Neutrophil (primary cell): ENCODE measurements around the gene COL13A1.

ENCODE experiments used
- H3K27ac ChIP-seq: fragments of 200-600 bp; sonication (generic); 2 replicates; pipeline ENCODE4 v1.5.1; 2016; ENCODE audit warnings: mild to moderate bottlenecking, moderate library complexity
- H3K27me3 ChIP-seq: fragments of 200-600 bp; sonication (generic); 2 replicates; pipeline ENCODE4 v1.6.0; 2016; ENCODE audit warnings: mild to moderate bottlenecking
- H3K36me3 ChIP-seq: fragments of 200-600 bp; sonication (generic); 2 replicates; pipeline ENCODE4 v1.5.1; 2017
- H3K4me1 ChIP-seq, 2 experiments: fragments of 200-600 bp in 1 of 2; sonication (generic) in 1 of 2; 1 replicate in 1 of 2; 2 replicates in 1 of 2; pipeline versions ENCODE4 v1.5.1 to v1.6.1; 2013 to 2016; ENCODE audit warnings: low read depth in 1 of 2, low read length in 1 of 2, mild to moderate bottlenecking in 1 of 2, moderate library complexity in 1 of 2; ENCODE audit not compliant: control insufficient read depth in 1 of 2, insufficient read depth in 1 of 2
- H3K4me3 ChIP-seq, 2 experiments: fragments of 200-600 bp in 1 of 2; sonication (generic) in 1 of 2; 1 replicate in 1 of 2; 2 replicates in 1 of 2; pipeline ENCODE4 v1.5.1; 2013 to 2016; ENCODE audit warnings: low read depth in 1 of 2, low read length in 1 of 2, mild to moderate bottlenecking in 1 of 2, moderate library complexity in 1 of 2
- H3K9me3 ChIP-seq: fragments of 200-600 bp; sonication (generic); 2 replicates; pipeline ENCODE4 v1.5.1; 2016
- TF ChIP-seq, protein P1 (sequence below): fragments of 200-600 bp; sonication (generic); IDR thresholded peaks from 2 replicates; pipeline ENCODE4 v1.5.1; 2016; ENCODE audit warnings: antibody characterized with exemption

Gene COL13A1

GRCh38 chr10:69914398-69915214, 112.9 kb downstream of the COL13A1 start:
- Histone ChIP-seq H3K9me3 (no peaks in the 10 kb centered on the region), H3K36me3 (no peaks in the 10 kb centered on the region), H3K27me3 (peaks cover 24% of the 10 kb centered on the region), H3K4me1 (no peaks in the 10 kb centered on the region), H3K4me3 (no peak overlapping the region), H3K27ac (no peak overlapping the region)
- TF ChIP-seq, protein P1, sequence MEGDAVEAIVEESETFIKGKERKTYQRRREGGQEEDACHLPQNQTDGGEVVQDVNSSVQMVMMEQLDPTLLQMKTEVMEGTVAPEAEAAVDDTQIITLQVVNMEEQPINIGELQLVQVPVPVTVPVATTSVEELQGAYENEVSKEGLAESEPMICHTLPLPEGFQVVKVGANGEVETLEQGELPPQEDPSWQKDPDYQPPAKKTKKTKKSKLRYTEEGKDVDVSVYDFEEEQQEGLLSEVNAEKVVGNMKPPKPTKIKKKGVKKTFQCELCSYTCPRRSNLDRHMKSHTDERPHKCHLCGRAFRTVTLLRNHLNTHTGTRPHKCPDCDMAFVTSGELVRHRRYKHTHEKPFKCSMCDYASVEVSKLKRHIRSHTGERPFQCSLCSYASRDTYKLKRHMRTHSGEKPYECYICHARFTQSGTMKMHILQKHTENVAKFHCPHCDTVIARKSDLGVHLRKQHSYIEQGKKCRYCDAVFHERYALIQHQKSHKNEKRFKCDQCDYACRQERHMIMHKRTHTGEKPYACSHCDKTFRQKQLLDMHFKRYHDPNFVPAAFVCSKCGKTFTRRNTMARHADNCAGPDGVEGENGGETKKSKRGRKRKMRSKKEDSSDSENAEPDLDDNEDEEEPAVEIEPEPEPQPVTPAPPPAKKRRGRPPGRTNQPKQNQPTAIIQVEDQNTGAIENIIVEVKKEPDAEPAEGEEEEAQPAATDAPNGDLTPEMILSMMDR, result peak; percentile 74

DNA sequence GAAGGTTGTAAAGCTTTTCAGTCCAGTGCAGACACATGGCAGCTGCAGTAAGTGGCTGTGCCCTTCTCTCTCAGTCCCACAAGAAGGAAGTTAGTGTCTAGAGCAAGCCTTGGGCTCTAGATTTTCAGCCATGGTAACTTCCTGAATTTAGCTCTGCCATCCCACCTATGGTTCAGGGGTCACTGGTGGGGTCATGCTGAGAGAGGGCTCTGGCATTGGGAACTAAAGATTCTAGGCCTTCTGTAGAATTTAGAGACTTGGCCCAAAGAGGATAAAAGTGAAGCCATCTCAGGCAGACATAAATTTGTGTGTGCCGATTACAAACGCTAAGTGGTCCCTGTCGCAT, 113.5 kb downstream of the COL13A1 start:
- TF ChIP-seq, protein P1, result no peak
- Histone ChIP-seq H3K27me3 (peaks cover 30% of the 10 kb centered on the region), H3K4me3 (no peak overlapping the region), H3K36me3 (no peaks in the 10 kb centered on the region), H3K9me3 (no peaks in the 10 kb centered on the region), H3K4me1 (no peaks in the 10 kb centered on the region), H3K27ac (no peak overlapping the region)

GRCh38 chr10:69916118-69916517, 114.4 kb downstream of the COL13A1 start:
- no peak overlapping the region for H3K27ac ChIP-seq

GRCh38 chr10:69918036-69918435, 116.3 kb downstream of the COL13A1 start:
- Histone ChIP-seq H3K27me3 (peaks cover 24% of the 10 kb centered on the region), H3K27ac (no peak overlapping the region), H3K9me3 (no peaks in the 10 kb centered on the region), H3K4me1 (no peaks in the 10 kb centered on the region), H3K36me3 (no peaks in the 10 kb centered on the region), H3K4me3 (no peak overlapping the region)
- TF ChIP-seq, protein P1, result no peak

More at GRCh38 chr10:69916118-69916517, 114.4 kb downstream of the COL13A1 start:
- TF ChIP-seq, protein P1, result no peak
- Histone ChIP-seq H3K4me1 (no peaks in the 10 kb centered on the region), H3K9me3 (no peaks in the 10 kb centered on the region), H3K4me3 (no peak overlapping the region), H3K36me3 (no peaks in the 10 kb centered on the region), H3K27me3 (peaks cover 31% of the 10 kb centered on the region)

DNA sequence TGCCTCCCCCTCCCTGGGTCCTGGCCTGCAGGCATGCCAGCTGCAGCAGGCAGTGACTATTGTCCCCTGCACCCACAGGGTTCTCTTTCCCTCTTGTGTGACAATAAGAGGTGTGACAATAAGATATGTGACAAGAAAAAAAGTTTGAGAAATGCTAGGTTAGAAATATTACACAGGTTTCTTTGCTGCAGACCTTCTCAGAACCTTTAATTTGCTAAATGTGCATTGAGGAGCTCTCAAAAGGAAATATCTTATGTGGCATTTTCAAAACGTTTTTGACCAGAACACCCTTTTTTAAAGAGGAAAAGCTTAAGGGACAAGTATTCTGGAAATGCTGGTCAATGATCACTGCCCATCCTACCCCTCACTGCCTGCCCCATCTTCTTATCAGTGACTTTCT, 117.5 kb downstream of the COL13A1 start:
- no peaks in the 10 kb centered on the region for H3K4me1 ChIP-seq
- no peaks in the 10 kb centered on the region for H3K36me3 ChIP-seq
- H3K27ac ChIP-seq, result no peak overlapping the region

More for the DNA sequence above, 117.5 kb downstream of the COL13A1 start:
- Histone ChIP-seq H3K4me3 (no peak overlapping the region), H3K27me3 (peaks cover 24% of the 10 kb centered on the region), H3K9me3 (no peaks in the 10 kb centered on the region)
- TF ChIP-seq, protein P1, result no peak
